Stimulated activated CD4-positive, alpha-beta T cell treated with anti-CD3 and anti-CD28 coated beads, Interleukin-1b, Interleukin-23, amount 100 ng/mL, for 24 hours (primary cell): ENCODE data around the gene LTBP3.
A peak's percentile ranks its signal among the peaks of the same experiment; 100 is the strongest.
"Not testable (repeated sequence)": the region's sequence is repeated elsewhere in the genome, so short reads cannot be mapped to it uniquely, and the experiment has no call there.

Experiments
- DNase-seq, 4 experiments: peaks; one replicate each; pipeline ENCODE4 v3.0.0-alpha.2; 2020; ENCODE audit warnings: low read depth in 4 of 4, low spot score in 1 of 4

LTBP3 gene

DNA sequence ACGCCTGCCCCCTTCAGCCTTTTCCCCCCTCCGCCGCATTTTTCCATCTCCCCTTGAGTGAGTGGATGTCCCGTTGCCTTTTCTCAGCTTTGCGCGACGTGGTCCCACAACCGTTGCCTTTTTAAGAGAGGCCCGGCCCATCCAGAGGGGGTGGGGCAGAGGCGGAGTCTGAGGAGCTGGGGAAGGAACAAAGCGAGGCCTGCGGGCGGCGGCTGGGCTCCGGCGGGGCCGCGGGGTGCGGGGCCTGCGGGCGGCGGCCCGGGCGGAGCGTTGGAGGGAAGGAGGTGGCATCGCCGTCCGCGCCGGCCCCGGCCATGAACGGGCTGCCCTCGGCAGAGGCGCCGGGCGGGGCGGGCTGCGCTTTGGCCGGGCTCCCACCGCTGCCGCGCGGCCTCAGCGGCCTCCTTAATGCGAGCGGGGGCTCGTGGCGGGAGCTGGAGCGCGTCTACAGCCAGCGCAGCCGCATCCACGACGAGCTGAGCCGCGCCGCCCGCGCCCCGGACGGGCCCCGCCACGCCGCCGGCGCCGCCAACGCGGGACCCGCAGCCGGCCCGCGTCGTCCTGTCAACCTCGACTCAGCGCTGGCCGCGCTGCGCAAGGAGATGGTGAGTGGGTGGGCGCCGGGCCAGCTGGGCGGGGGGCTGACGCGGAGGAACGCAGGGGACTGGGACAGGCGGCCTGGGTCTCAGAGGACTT lies 14.3 kb upstream of the LTBP3 start, which contains the start of gene FAM89B:
Gene FAM89B, plus strand, starts transcription at position 183 of the 696 bp plus-strand sequence. Its CDS starts 132 bp downstream, at position 315.
- DNase-seq, result peak in 3 of 4 experiments; percentile 71 to 87 (median 78)

GRCh38 chr11:65571940-65572339 lies 13.8 kb upstream of the LTBP3 start:
- no peak for DNase-seq

DNA sequence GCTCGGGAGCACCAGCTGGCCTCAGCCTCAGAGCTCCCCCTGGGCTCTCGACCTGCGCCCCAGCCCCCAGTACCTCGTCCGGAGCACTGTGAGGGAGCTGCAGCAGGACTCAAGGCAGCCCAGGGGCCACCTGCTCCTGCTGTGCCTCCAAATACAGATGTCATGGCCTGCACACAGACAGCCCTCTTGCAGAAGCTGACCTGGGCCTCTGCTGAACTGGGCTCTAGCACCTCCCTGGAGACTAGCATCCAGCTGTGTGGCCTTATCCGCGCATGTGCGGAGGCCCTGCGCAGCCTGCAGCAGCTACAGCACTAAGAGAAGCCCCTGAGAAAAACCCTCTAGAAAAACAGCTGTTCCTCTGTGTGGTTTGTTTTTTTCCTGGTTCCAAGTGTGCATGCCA lies 13.3 kb upstream of the LTBP3 start:
- no peak for DNase-seq

- peak; percentile 92 to 99 (median 96) for DNase-seq
Measured at GRCh38 chr11:65569973-65570918, 12.1 kb upstream of the LTBP3 start, which contains the start of gene ZNRD2. Gene ZNRD2, plus strand, starts transcription at chr11:65570477. Its CDS starts 15 bp downstream, at chr11:65570492.

DNA sequence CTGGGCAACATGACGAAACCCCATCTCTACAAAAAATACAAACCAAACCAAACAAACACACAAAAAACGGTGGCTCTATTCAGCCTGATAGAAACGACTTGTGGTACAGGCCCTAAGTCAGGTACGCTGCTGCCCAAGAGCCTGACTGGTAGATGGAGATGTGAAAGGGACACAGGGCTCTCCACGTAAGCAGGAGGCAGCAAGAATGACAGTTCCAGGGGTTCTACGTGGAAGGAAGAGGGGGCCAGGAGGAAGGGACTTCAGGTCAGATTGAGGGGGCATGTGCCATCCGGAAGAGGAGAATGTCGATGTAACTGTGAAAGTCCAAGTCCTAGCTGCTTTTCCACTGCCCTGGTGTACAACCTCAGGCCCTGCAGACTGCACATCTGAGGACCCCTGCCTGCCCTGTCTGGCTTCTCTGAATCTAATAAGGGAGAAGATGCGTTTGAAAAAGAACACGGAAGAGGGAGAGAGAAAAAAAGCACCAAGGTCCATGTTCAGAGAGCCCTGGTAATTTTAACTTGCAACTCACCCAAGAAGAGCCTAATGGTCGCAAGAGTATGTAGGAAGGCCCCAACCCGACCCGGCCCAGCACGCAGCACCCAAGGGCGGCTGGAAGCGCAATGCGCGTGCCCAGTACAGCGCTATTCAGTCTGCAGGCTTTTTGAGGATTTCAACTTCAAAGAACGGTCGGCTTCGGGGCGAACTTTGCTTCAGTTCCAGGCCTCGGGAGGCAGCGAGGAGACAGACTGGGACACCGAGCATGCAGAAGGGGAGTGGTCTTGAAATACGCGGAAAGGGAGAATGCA lies 11.2 kb upstream of the LTBP3 start:
- DNase-seq, result peak in 1 of 4 experiments; percentile 55

- no peak for DNase-seq
Measured at GRCh38 chr11:65565624-65566453, 7.7 kb upstream of the LTBP3 start.

DNA sequence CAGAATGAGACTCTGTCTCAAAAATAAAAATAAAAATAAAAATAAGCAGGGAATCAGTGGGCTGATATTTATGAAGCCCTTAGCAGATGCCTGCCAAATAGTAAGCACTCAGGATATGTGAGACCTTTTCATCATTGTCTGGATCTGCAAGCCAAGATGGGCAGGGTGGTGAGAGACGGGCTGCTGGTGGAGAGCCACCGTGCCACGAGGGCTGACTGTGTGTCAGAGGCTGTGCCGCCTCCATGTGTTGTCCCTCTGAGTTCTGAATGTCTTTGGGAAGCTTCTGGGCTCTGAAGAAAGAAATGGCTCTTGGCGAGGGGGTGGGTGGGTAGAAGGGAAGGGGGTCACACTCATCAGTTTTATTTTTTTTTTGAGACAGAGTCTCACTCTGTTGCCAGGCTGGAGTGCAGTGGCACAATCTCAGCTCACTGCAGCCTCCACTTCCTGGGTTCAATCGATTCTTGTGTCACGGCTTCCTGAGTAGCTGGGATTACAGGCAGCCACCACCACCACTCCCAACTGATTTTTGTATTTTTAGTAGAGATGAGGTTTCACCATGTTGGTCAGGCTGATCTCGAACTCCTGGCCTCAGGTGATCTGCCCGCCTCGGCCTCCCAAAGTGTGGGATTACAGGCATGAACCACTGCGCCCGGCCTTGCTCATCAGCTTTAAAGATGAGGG lies 6.9 kb upstream of the LTBP3 start:
- not testable (repeated sequence) for DNase-seq

GRCh38 chr11:65563601-65564000 lies 5.4 kb upstream of the LTBP3 start:
- no peak for DNase-seq

- DNase-seq, result no peak
Measured at GRCh38 chr11:65562788-65563187, 4.6 kb upstream of the LTBP3 start.

DNA sequence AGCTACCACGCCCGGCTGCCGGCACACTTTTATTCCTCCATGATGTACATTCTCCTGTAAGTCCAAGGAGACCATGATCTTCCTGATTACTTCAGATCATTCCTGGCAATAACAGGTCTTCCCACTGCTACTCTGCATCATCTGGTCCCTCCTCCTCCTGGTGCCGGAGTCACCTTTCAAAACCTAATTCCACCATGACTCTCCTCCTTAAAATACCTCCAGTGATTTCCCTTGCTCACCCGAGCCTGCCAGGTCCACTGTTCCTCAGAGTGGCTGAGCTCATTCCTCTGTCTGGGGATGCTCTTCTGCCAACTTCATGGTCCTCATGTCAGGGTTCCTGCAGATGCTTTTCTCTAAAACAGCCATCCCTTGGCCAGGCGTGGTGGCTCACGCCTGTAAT lies 3.9 kb upstream of the LTBP3 start:
- no peak for DNase-seq

- no peak for DNase-seq
Measured at GRCh38 chr11:65560555-65561418, 2.6 kb upstream of the LTBP3 start.

- no peak for DNase-seq
Measured at GRCh38 chr11:65559951-65560537, 1.9 kb upstream of the LTBP3 start.

- no peak for DNase-seq
Measured at GRCh38 chr11:65559535-65559934, 1.4 kb upstream of the LTBP3 start.

DNA sequence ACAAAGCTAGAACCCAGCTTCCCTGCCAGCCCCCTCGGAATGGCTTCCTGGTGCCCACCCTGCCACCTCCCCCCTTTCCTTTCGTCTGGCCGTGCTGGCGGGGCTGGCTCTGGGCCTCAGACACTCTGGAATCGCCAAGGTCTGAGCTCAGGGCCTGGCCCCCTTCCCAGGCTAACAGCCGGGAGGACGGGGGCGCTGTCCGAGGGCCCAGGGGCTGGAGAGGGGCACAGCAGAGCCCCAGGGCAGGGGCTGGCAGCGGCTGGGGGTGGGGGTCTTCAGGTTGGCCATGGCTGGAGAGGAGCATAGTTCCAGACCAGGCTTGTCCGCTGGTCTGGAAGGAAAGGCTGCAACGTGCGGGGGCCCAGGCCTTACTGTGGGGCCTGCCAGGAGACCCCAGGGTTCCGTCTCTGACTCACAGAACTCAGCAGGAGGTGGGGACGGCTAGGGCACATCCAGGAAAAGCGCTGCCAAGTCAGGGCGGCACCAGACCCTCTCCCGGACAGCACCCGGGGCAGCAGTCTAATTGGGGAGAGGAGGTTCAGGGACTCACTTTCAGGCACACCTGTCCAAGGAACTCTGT lies 861 bp upstream of the LTBP3 start:
- DNase-seq, result no peak

DNA sequence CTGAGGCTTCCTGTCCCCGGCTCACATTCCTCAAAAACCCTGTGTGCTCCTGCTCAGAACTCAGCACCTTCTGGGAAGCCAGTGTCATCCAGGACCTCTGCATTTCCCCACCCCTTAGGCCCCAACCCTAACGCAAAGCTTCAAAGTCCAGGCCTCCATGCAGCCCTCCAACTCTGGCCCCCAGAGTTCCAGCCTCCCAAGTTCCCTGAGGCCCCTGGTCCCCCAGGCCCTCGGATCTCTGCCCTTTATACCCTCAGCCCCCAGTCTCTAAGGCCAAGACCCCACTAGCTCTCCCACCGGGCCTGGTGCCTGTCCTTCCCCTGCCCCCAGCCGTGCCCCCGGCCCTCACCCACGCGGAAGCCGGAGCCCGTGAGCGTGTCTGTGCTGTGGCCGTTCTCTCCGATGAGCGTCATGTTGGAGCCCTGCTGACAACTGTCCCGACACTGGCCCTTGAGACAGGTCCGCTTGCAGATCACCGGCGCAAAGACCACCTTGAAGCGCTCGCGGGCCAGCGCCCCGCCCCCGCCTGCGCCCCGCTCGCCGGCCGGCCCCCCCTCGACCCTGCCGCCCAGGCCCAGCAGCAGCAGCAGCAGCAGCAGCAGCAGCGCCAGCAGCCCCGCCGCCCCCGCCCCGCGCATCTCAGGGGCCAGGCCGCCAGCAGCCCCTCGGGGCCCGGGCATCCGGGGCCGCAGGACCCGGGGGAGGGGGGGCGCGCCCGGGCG lies 718 bp downstream of the LTBP3 start:
- DNase-seq, result no peak

GRCh38 chr11:65556470-65557279 lies 1.5 kb downstream of the LTBP3 start:
- no peak for DNase-seq
